SHP77 treated with DMSO at 0.1 percent for 48 hours (cell line): Measurements from ENCODE around the gene MARS1.
"Not testable (repeated sequence)": the region's sequence is repeated elsewhere in the genome, so short reads cannot be mapped to it uniquely, and the experiment has no call there.

Experiments used
- DNase-seq: peaks from one replicate; lab custom pipeline; 2025; lab: John Stamatoyannopoulos, UW

Gene MARS1

GRCh38 chr12:57495051-57495701 is 7.3 kb downstream of the MARS1 start:
- DNase-seq = not testable (repeated sequence)

DNA sequence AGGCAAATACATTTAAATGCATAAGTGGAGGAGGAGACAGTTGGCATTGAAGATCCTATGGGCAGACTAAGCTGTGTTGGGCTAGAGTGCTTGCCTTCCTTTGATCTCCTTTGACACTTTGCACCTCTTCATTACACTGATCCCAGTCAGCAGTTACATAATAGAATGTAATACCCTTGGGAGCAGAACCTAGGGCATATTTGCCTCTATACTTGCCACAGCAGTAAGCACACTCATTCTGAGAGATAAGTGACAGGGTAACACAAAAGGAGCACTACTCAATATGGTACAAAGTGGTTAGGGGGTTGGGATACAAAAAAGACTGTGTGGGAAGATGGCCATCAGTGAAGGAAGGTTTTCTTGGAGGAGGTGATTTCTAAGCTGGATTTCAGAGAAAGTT is 9.0 kb downstream of the MARS1 start:
- no peak for DNase-seq

GRCh38 chr12:57497223-57498131 is 9.6 kb downstream of the MARS1 start:
- DNase-seq = no peak

DNA sequence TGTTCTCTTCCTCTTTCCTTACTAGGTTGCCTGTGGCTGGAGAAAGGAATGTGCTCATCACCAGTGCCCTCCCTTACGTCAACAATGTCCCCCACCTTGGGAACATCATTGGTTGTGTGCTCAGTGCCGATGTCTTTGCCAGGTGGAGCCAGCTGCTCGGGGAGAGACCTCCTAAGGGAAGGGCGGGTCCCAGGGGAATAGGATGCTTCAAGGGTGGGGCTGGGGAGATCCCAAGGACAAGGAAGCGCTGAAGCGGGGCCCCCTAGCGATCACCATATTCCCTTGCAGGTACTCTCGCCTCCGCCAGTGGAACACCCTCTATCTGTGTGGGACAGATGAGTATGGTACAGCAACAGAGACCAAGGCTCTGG is 10.2 kb downstream of the MARS1 start:
- no peak for DNase-seq

DNA sequence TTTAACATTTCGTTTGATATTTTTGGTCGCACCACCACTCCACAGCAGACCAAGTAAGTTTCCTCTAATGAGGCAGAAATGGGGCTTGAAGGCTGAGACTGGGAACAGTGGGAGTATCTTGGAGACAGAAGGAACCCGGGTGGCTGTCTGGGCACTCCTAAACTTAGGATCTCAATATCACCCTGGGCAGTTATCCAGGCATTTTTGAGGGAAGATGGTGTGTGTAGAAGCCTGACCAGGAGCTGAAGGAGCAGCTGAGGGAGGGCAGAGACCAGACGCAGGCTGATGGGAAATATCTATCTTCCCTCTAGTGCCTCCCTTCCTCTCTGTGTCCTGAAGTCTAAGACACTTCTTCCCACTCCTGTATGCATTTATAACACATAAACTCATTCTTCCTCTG is 10.7 kb downstream of the MARS1 start:
- no peak for DNase-seq

- DNase-seq = no peak
These were observed 12.3 kb downstream of the MARS1 start for GRCh38 chr12:57500213-57500612.

- not testable (repeated sequence) for DNase-seq
These were observed 14.6 kb downstream of the MARS1 start for GRCh38 chr12:57502311-57502969.

DNA sequence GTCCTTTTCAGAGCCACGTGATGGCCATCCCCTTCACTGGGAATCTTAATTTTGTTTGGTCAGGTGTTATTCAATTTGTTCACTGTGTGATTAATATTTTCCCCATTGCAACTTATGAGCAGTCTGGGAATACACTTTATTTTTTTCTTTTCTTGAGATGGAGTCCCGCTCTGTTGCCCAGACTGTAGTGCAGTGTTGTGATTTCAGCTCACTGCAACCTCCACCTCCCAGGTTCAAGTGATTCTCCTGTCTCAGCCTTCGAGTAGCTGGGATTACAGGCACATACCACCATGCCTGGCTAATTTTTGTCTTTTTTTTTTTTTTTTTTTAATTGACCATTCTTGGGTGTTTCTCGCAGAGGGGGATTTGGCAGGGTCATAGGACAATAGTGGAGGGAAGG is 18.7 kb downstream of the MARS1 start:
- DNase-seq = not testable (repeated sequence)

DNA sequence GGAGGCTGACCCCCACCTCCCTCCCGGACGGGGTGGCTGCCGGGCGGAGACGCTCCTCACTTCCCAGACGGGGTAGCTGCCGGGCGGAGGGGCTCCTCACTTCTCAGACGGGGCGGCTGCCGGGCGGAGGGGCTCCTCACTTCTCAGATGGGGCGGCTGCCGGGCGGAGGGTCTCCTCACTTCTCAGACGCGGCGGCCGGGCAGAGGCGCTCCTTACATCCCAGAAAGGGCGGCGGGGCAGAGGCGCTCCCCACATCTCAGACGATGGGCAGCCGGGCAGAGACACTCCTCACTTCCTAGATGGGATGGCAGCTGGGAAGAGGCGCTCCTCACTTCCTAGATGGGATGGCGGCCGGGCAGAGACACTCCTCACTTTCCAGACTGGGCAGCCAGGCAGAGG is 19.9 kb downstream of the MARS1 start:
- DNase-seq = not testable (repeated sequence)

DNA sequence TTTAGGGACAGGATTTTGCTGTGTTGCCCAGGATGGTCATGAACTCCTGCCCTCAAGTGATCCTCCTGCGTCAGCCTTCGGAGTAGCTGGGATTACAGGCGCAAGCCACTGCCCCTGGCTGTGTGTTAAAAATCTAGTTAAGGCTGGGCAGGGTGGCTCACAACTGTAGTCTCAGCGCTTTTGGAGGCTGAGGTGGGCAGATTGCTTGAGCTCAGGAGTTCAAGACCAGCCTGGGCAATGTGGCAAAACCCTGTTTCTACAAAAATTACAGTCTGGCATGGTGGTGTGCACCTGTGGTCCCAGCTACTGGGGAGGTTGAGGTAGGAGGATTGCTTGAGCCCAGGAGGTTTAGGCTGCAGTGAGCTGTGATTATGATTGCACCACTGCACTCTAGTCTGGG is 23.3 kb downstream of the MARS1 start:
- DNase-seq = no peak

- DNase-seq = no peak
These were observed 23.9 kb downstream of the MARS1 start for GRCh38 chr12:57511588-57512325.

GRCh38 chr12:57512665-57513064 is 24.8 kb downstream of the MARS1 start:
- DNase-seq = no peak

DNA sequence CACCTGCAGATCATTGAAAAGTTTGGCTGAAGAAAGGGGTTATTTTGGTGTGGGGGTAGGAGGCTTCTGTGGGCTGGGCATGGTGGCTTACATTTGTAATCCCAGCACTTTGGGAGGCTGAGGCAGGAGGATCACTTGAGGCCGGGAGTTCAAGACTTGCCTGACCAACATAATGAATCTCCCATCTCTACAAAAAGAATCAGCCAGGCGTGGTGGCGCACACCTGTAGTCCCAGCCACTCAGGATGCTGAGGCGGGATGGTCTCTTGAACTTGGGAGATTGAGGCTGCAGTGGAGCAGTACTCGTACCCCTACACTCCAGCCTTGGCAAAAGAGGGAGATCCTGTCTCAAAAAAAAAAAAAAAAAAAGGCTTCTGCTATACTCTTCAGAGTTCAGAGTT is 25.4 kb downstream of the MARS1 start:
- no peak for DNase-seq

- not testable (repeated sequence) for DNase-seq
These were observed 25.8 kb downstream of the MARS1 start for GRCh38 chr12:57513677-57514076.

DNA sequence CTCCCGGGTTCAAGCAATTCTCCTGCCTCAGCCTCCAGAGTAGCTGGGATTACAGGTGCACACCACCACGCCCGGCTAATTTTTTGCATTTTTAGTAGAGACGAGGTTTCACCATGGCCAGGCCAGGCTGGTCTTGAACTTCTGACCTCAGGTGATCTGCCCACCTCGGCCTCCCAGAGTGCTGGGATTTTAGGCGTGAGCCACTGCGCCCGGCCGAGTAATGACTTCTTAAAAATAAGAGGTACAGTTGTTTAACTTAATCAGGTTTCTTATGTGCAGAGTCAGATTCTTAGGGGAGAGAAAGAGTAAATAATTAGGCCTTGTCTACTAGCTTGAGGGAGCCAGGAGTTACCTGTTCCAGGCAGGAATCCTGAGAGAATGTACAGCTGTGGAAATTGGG is 26.4 kb downstream of the MARS1 start:
- DNase-seq = not testable (repeated sequence)

DNA sequence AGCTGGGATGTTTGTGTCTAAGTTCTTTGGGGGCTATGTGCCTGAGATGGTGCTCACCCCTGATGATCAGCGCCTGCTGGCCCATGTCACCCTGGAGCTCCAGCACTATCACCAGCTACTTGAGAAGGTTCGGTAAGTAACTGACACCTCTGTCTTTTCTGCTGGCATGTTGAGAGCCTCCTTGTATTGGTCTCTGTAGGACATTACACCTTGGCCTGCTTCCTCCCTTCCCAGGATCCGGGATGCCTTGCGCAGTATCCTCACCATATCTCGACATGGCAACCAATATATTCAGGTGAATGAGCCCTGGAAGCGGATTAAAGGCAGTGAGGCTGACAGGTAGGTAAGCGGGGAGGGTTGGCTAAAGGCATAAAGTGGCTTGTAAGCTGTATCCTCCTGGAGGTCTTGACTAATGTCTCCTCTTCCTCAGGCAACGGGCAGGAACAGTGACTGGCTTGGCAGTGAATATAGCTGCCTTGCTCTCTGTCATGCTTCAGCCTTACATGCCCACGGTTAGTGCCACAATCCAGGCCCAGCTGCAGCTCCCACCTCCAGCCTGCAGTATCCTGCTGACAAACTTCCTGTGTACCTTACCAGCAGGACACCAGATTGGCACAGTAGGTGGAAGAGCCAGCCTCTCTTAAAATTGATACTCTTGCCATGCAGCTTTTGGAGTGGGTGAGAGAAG is 27.0 kb downstream of the MARS1 start:
- no peak for DNase-seq

GRCh38 chr12:57515408-57515933 is 27.6 kb downstream of the MARS1 start:
- no peak for DNase-seq

DNA sequence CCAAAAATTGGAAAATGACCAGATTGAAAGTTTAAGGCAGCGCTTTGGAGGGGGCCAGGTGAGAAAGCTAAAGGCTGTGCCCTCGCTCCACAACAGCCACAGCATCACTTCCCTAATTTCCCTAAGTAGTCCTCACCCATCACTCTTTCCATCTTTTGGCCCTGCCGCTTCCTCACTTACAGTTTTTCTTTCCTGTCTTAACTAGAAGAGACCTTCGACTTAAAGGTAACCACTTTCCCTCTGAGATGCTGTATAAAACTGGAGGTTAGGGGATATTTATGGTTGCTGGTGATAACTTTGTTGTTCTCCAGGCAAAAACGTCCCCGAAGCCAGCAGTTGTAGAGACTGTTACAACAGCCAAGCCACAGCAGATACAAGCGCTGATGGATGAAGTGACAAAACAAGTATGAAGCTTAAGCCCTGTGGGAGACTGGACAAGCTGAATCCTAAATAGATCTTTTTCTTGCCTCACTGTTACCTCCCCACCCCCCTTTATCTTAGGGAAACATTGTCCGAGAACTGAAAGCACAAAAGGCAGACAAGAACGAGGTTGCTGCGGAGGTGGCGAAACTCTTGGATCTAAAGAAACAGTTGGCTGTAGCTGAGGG is 28.2 kb downstream of the MARS1 start:
- DNase-seq = no peak

GRCh38 chr12:57516617-57517153 is 28.8 kb downstream of the MARS1 start:
- no peak for DNase-seq

GRCh38 chr12:57517187-57517586 is 29.3 kb downstream of the MARS1 start:
- no peak for DNase-seq

GRCh38 chr12:57517718-57518117 is 29.9 kb downstream of the MARS1 start:
- DNase-seq = not testable (repeated sequence)
